ENCODE measurements around the gene OR7D2. TPM values are rescaled to one million over a fixed set of nuclear protein-coding genes. Genes with fewer than 3 reads are reported as not detected.

The OR7D2 gene
- total RNA-seq, 1 donor from 2014 or later: 1.8 TPM

DNA sequence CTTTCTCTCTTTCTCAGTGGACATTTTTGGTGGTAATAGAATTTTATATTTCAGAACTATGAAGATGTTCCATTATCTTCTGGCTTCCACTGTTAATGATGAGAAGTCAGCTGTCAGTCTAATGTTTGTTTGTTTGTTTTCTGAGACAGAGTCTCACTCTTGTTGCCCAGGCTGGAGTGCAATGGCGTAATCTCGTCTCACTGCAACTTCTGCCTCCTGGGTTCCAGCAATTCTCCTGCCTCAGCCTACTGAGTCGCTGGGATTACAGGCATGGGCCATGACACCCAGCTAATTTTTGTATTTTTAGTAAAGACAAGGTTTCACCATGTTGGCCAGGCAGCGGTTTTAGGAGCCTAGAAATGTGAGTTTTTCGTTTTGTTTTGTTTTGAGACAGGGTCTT lies 33.9 kb upstream of the OR7D2 start:
- Mint-ChIP-seq H3K27ac (no peak overlapping the region), H3K4me1 (peaks cover 13% of the 10 kb centered on the region), H3K27me3 (ENCODE audit: low read depth) (no peaks in the 10 kb centered on the region), H3K9me3 (peaks cover 58% of the 10 kb centered on the region), H3K4me3 (no peak overlapping the region), H3K36me3 (peaks cover 70% of the 10 kb centered on the region)
- TF ChIP-seq CTCF (IDR thresholded peaks at IDR 0.05; ENCODE audit: unreplicated experiment): no peak
- no peak for DNase-seq (ENCODE audit: low spot score in 2 of 2, unreplicated experiment in 2 of 2)

GRCh38 chr19:9146882-9147281 lies 31.9 kb upstream of the OR7D2 start:
- Mint-ChIP-seq H3K9me3 (peaks cover 77% of the 10 kb centered on the region), H3K27ac (no peak overlapping the region)

GRCh38 chr19:9148697-9149096 lies 30.1 kb upstream of the OR7D2 start:
- TF ChIP-seq CTCF (IDR thresholded peaks at IDR 0.05; ENCODE audit: unreplicated experiment): no peak
- Mint-ChIP-seq H3K27me3 (ENCODE audit: low read depth) (no peaks in the 10 kb centered on the region), H3K27ac (no peak overlapping the region), H3K9me3 (peaks cover 84% of the 10 kb centered on the region), H3K4me1 (no peaks in the 10 kb centered on the region), H3K4me3 (no peak overlapping the region), H3K36me3 (peaks cover 90% of the 10 kb centered on the region)
- no peak for DNase-seq (ENCODE audit: low spot score in 2 of 2, unreplicated experiment in 2 of 2)

More at GRCh38 chr19:9146882-9147281, 31.9 kb upstream of the OR7D2 start:
- peaks cover 2% of the 10 kb centered on the region for H3K4me1 Mint-ChIP-seq
- H3K36me3 Mint-ChIP-seq: peaks cover 86% of the 10 kb centered on the region
- no peak for TF ChIP-seq CTCF (IDR thresholded peaks at IDR 0.05; ENCODE audit: unreplicated experiment)
- H3K27me3 Mint-ChIP-seq (ENCODE audit: low read depth): no peaks in the 10 kb centered on the region
- no peak for DNase-seq (ENCODE audit: low spot score in 2 of 2, unreplicated experiment in 2 of 2)
- H3K4me3 Mint-ChIP-seq: no peak overlapping the region

DNA sequence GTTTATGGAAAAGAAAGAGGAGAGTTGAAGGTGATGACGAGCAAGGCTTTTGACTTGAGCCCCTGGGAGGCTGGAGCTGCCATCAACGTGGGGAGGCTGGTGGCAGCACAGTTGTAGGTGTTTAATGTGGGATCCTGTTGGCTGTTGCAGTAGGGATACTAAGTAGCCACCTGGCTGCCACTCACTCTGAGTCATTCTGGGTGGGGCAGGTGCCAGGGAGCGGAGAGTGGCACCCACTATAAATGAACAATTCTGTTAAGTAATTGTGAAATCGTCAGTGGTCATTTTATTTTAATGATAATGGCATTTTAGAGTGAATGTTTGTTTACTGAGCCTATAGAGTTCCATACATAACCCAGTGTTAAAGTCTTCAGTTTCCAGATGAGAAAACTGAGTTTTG lies 28.8 kb upstream of the OR7D2 start:
- H3K9me3 Mint-ChIP-seq: peaks cover 87% of the 10 kb centered on the region
- TF ChIP-seq CTCF (IDR thresholded peaks at IDR 0.05; ENCODE audit: unreplicated experiment): no peak
- H3K36me3 Mint-ChIP-seq: peaks cover 91% of the 10 kb centered on the region
- no peaks in the 10 kb centered on the region for H3K4me1 Mint-ChIP-seq
- no peak overlapping the region for H3K27ac Mint-ChIP-seq
- no peaks in the 10 kb centered on the region for H3K27me3 Mint-ChIP-seq (ENCODE audit: low read depth)
- H3K4me3 Mint-ChIP-seq: no peak overlapping the region
- DNase-seq (ENCODE audit: low spot score in 2 of 2, unreplicated experiment in 2 of 2): no peak

GRCh38 chr19:9150650-9151049 lies 28.1 kb upstream of the OR7D2 start:
- no peaks in the 10 kb centered on the region for H3K4me1 Mint-ChIP-seq
- no peaks in the 10 kb centered on the region for H3K27me3 Mint-ChIP-seq (ENCODE audit: low read depth)
- TF ChIP-seq CTCF (IDR thresholded peaks at IDR 0.05; ENCODE audit: unreplicated experiment): no peak
- no peak overlapping the region for H3K27ac Mint-ChIP-seq
- no peak overlapping the region for H3K4me3 Mint-ChIP-seq
- peaks cover 91% of the 10 kb centered on the region for H3K36me3 Mint-ChIP-seq
- DNase-seq (ENCODE audit: low spot score in 2 of 2, unreplicated experiment in 2 of 2): no peak
- H3K9me3 Mint-ChIP-seq: peaks cover 88% of the 10 kb centered on the region

DNA sequence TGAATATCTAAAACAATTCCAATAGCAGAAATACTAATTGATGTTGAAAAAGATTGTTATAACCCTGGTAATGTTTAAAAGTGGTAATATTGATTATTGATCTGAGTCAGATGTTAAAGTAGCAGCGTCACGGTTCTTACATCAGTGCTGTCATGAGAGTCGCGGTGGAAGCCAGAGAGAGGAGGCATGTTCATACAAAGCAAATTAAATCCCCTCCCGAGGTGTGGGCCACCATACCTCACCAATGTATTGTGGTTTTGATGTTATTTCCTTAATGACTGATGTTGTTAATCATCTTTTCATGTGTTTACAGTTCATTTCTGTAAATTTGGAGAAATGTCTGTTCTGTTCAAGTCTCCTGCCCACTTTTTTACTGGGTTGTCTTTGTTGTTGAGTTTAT lies 27.4 kb upstream of the OR7D2 start:
- no peak for DNase-seq (ENCODE audit: low spot score in 2 of 2, unreplicated experiment in 2 of 2)
- peaks cover 90% of the 10 kb centered on the region for H3K9me3 Mint-ChIP-seq
- H3K27me3 Mint-ChIP-seq (ENCODE audit: low read depth): no peaks in the 10 kb centered on the region
- H3K27ac Mint-ChIP-seq: no peak overlapping the region
- no peak for TF ChIP-seq CTCF (IDR thresholded peaks at IDR 0.05; ENCODE audit: unreplicated experiment)
- peaks cover 94% of the 10 kb centered on the region for H3K36me3 Mint-ChIP-seq
- H3K4me3 Mint-ChIP-seq: no peak overlapping the region
- no peaks in the 10 kb centered on the region for H3K4me1 Mint-ChIP-seq

Data from mesothelial cell of epicardium (in vitro differentiated cells).